EL (cell line): ENCODE measurements around the gene ABTB2.

Experiments
- DNase-seq: peaks from one replicate; pipeline ENCODE4 v3.0.0-alpha.2; 2016

The ABTB2 gene

GRCh38 chr11:34143048-34143447, 214.8 kb downstream of the ABTB2 start:
- no peak for DNase-seq

GRCh38 chr11:34140149-34140548, 217.7 kb downstream of the ABTB2 start:
- no peak for DNase-seq

- DNase-seq: no peak
Measured at GRCh38 chr11:34139346-34139745, 218.5 kb downstream of the ABTB2 start.

GRCh38 chr11:34136420-34136819, 221.4 kb downstream of the ABTB2 start:
- DNase-seq: no peak

- no peak for DNase-seq
Measured at GRCh38 chr11:34135439-34135838, 222.4 kb downstream of the ABTB2 start.

GRCh38 chr11:34134765-34135164, 223.0 kb downstream of the ABTB2 start:
- DNase-seq: no peak

GRCh38 chr11:34132261-34132965, 225.4 kb downstream of the ABTB2 start:
- no peak for DNase-seq

- no peak for DNase-seq
Measured at GRCh38 chr11:34128824-34129223, 229.0 kb downstream of the ABTB2 start.

GRCh38 chr11:34126959-34127848, 230.6 kb downstream of the ABTB2 start:
- no peak for DNase-seq

GRCh38 chr11:34124885-34125668, 232.7 kb downstream of the ABTB2 start:
- no peak for DNase-seq

- DNase-seq: no peak
Measured at GRCh38 chr11:34120651-34121050, 237.2 kb downstream of the ABTB2 start.

- no peak for DNase-seq
Measured at GRCh38 chr11:34114471-34114870, 243.3 kb downstream of the ABTB2 start.

- no peak for DNase-seq
Measured at GRCh38 chr11:34114014-34114413, 243.8 kb downstream of the ABTB2 start.

GRCh38 chr11:34111722-34112270, 246.0 kb downstream of the ABTB2 start:
- DNase-seq: no peak

- DNase-seq: no peak
Measured at GRCh38 chr11:34105957-34106504, 251.8 kb downstream of the ABTB2 start.

GRCh38 chr11:34105079-34105956, 252.5 kb downstream of the ABTB2 start, which contains the start of gene NAT10:
Gene NAT10 (plus strand): TSS chr11:34105629. CDS start chr11:34108226, 2,597 bp downstream.
- DNase-seq: peak; percentile 99

GRCh38 chr11:34104680-34105078, 253.1 kb downstream of the ABTB2 start:
- DNase-seq: peak; percentile 7
